GM18526 (cell line): Measurements from ENCODE around the gene IL21R.

Source experiments
- POLR2A ChIP-seq: IDR thresholded peaks from 3 replicates; pipeline ENCODE4 v1.6.1; 2011; ENCODE audit not compliant: insufficient read length; ENCODE audit errors: extremely low read depth

IL21R gene

GRCh38 chr16:27485811-27486210 is 83.8 kb downstream of the IL21R start:
- no peak for TF ChIP-seq POLR2A

- no peak for TF ChIP-seq POLR2A
Measured at GRCh38 chr16:27486344-27486743, 84.4 kb downstream of the IL21R start.

DNA sequence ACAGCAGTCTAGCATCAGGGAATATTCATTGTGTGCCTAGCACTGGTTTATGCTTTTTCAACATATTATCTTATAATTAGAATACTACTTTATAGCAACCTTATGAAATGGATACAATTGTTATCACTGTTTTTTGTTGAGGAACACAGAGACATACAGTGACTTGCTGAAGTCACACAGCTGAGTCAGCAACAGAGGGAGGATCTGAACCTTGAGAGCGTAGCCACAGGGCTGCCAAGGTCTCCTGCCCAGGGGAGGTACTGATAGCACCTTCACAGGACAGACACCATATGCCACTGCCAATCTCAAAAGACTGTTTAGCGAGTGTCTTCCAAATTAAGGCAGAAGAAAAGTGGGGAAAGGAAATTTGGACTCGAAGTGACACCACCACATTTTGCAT is 84.8 kb downstream of the IL21R start:
- TF ChIP-seq POLR2A: no peak

GRCh38 chr16:27489421-27489820 is 87.4 kb downstream of the IL21R start:
- TF ChIP-seq POLR2A: no peak

- TF ChIP-seq POLR2A: no peak
Measured at GRCh38 chr16:27489906-27490305, 87.9 kb downstream of the IL21R start.

DNA sequence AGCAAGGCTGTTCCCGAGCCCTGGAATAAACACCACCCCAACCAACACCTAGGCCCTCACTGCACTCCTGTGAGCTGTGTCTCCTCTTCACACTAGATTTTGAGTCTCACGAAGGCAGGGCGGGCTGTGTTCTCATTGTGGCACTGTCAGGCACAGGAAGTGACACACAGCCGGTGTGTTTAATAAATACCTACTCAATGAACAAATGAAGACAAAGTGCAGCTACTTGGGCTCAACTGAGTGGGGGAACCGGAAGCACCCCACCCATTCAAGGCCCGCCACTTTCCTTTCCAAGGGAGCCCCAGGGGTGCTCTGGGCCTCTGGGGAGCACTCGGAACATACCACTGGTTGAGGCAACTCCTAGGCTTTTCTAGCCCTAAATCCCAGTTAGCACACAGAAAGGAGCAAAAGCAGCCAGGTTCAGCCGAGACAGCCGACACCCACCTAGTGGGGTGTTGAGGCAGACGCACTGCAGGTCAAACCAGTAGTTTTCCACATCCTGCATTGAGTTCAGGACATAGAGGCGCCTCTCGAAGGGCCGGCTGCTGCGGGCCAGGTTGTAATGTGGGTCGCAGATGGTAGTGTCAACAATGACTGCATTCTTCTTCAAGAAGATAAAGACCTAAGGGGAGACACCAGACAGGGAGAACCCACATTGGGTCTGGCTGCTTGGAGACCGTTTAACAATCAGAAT is 90.1 kb downstream of the IL21R start:
- no peak for TF ChIP-seq POLR2A

DNA sequence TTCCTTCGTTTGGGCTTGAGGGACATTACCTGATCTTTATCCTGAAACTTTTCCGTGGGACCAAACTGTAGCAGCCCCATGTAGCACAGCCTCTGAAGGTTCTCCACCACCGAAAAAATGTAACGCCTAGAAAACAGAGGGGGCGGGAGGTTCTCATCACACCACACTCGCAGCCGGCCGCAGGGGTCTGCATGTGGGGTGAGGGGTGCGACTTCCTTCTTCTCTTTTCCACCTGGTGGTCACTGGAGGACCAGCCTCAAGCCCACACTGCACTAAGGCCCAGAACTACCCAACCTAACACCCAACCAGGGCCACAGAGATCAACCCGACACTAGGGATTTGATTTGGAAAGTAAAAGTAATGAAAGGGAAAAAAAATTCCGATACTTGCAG is 90.6 kb downstream of the IL21R start:
- TF ChIP-seq POLR2A: no peak

- TF ChIP-seq POLR2A: no peak
Measured at GRCh38 chr16:27495191-27495590, 93.2 kb downstream of the IL21R start.

GRCh38 chr16:27498031-27498825 is 96.3 kb downstream of the IL21R start:
- no peak for TF ChIP-seq POLR2A

- TF ChIP-seq POLR2A: no peak
Measured at GRCh38 chr16:27498916-27499658, 97.1 kb downstream of the IL21R start.

- TF ChIP-seq POLR2A: no peak
Measured at GRCh38 chr16:27499659-27500055, 97.7 kb downstream of the IL21R start.

DNA sequence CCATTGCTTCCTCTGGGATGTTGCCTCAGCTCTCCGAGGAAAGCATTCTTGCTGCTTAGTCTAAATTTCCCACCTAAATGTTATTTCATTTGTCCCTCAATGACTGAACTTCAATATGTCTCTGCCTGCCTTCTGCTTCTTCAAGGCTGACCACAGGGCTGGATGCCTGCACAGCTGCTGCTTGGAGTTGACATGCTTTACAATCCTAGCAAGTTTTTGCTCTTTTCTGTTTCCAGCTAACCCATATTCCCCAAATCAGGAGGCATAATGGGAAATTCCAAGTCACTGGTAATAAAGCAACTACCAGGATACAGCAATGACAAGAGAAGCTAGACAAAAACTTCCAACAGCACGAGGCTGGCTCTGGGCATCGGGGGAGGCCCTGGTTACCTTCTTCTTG is 98.8 kb downstream of the IL21R start:
- no peak for TF ChIP-seq POLR2A
